GM19455 (cell line): ENCODE results near the gene ULBP1.
"Not testable (repeated sequence)": the region's sequence is repeated elsewhere in the genome, so short reads cannot be mapped to it uniquely, and the experiment has no call there.

Source experiments
- ATAC-seq: cut with Tn5 transposase; IDR thresholded peaks from one replicate; pipeline ENCODE4 v1.9.1; 2021; ENCODE audit not compliant: unreplicated experiment

Gene ULBP1

DNA sequence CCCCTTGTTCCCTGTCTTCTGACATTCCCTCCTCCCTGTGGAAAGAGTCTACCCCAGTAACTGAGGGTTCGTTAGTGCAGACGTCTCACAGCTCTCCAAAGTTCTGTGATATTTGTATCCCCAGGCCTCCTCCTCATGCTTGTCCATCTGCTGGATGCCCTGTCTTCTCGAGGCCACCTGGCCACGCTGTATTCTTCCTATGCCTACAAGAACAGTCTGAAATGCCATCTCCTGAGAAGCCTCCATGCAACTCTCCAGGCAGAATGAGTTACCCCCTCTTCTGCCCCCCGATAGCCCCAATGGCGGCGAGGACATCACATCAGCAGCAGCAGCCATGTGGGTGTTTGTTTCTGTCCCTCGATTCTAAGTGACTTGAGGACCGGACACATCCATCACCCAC lies 12.6 kb upstream of the ULBP1 start:
- no peak for ATAC-seq

DNA sequence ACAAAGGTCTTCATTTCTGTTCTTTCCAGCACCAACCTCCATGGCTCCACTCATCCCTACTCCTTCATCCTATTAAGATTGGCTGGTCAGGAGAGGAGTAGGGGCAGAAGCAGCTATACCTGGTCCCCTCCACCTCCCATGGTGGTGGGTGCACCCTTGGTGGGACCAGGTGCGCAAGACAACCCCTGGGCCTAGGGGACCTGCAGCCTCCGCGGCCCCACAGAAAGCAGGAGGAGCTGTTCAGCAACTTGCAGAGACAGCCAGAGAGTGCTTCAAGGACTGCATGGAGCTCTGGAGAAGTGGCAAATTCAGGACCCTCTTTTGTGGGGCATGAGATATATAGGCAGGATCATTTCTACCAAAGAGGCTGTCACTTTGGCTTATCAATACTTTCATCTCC lies 12.1 kb upstream of the ULBP1 start:
- ATAC-seq, result no peak

- ATAC-seq, result not testable (repeated sequence)
These were observed 10.4 kb upstream of the ULBP1 start for GRCh38 chr6:149953390-149953789.

DNA sequence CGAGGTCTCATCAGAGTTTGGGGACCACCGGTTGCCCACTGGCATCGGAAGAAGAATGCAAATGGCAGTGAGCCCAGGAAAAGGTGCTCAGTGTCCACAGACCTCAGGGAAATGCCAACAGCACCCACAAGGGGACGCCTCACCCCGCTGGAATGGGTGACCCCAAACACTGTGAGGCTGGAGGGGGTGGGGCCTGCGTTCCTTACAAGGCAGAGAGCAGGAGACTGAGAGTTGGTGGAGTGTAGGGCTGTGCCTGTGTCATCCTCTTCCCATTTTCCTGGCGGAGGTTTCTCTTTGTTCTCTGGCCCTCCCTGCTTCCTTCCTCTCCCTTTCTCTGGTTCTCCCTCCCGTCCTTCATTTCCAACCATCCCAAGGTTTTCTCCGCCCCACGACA lies 9.8 kb upstream of the ULBP1 start:
- not testable (repeated sequence) for ATAC-seq

DNA sequence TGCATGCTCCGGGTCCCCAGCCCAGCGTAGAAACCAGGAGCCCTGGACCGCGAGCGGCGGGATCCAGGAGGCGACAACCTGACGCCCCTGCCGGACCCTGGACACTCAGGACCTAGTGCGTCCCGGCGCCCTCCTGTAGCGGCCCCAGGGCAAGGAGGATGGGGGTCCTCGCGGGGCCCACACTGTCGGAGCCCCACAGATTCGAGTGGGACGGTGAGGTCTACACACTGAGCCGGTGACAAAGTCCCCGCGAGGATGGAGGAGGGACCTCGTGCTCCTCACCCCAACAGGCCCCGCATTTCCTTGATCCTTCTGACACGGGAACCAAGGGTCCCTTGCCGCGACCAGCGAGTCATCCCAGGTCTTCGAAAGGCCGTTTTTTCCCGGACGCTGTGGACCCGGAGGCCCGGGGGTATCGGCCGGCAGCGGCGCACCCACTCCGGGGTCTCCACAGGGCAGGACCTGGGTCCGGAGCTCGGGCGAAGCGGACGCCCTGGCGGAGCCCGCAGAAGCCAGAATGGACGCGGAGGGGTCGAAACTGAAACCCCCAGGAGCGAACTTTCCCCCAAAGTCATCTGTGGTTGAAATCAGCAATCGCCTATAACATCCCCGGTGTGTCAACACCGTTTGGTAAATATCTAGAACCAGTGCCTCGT lies 9.3 kb upstream of the ULBP1 start:
- ATAC-seq, result not testable (repeated sequence)

DNA sequence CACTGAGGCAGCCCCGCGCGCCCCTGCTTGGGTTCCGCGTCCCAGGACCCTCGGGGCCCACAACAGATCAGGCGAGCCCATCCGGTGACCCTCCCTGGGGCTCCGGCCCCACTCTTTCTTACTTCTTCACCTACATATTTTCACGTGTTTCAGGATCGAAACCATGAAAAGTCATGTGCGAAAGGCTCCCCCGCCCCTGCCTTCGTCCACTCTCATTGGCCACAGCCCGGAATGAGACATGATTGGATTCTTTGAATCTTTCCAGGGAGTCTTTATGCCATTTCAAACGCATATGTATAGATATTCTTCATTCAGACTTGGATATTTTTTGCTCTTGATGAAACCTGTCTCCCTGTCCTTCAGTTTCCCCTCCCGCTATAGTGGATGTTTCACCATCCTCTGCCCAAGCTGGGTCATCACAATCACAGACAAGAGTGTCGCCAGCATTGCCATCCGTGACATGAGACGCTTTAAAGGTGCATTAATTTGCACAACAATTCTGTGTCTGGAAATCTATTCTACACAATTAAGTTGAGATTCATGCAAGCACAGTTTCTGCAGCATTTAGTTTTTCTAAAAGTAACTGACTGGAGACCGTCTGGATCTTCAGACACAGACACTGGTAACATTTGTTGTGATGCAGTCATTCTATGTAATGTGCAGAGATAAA lies 8.6 kb upstream of the ULBP1 start:
- ATAC-seq, result not testable (repeated sequence)

DNA sequence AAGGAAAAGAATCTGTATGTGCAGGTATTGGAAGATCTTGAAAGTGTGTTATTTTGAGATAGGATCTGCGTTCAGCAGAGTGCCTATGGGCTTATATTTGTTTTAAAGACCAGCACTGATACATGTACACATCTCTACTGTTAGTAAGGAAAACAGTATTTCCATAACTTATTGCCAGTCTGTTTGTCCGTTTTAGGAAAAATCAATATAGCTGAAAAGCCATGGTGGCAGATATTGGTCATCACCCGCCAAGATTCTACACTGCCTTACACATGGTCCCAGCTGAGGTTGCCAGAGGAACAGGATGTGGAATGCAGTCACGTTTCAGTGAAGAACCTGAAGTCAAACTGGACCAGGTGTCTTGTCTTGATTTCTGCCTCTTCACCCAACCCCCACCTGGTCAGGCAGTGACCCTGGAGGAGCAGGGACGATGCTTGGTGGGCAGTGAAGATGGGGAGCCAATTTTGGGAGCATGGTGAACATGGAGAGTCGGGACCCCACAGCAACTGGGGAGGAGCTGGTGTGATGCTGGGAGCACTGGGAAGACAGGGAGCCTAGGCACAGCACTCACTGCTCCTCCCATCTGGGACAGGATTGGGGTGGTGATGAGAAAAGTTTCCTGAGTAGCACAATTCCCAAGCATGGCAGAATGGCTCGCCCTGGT lies 8.0 kb upstream of the ULBP1 start:
- not testable (repeated sequence) for ATAC-seq

DNA sequence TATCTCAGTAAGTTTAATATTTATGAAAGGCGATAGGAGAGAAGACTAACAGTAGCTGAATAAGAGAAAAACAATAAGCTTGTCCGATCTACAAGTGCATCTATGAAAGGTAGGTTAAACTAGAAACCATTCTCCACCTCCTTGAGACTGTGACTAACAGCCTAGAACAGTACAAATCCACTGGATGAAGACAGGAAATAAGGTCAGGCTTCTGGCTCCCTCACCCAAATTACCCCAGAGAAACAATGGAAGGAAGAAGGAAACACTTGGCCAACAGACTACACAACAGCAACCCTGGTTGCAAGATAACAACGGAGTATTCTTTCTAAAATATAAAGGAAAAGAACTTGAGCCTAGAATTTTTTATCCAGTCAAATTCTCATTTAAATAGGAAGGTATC lies 5.6 kb upstream of the ULBP1 start:
- not testable (repeated sequence) for ATAC-seq

DNA sequence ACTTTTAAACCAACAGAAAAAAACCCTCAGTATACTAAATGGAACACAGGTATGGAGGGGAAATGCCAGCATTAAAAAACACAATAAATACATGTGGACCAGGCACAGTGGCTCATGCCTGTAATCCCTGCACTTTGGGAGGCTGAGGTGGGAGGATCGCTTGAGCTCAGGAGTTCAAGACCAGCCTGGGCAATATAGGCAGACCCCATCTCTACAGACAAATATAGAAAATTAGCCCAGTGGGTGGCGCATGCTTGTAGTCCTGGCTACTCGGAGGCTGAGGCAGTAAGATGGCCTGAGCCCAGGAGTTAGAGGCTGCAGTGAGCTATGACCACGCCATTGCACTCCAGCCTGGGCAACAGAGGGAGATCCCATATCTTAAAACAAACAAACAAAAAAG lies 3.9 kb upstream of the ULBP1 start:
- not testable (repeated sequence) for ATAC-seq

DNA sequence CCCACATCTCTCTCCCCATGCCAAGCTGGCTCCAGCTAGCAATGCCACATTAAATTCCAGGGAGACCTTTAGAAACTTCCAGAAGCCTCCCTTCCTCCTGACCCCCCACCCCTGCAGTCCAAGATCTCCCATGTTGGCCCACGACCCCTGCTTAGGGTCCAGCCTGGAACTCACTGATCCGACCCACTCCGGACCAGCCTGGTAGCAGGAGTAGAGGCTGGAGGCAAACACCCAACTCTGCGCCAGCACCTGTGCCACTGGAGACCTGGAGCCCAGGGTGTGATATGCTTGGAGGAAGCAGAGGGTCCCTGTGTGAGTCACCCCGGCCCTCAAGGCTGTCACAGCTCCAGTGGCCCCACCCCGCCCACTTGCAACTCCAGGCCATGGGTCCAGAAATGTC lies 3.3 kb upstream of the ULBP1 start:
- ATAC-seq, result no peak

GRCh38 chr6:149961728-149962425 lies 1.9 kb upstream of the ULBP1 start:
- no peak for ATAC-seq

DNA sequence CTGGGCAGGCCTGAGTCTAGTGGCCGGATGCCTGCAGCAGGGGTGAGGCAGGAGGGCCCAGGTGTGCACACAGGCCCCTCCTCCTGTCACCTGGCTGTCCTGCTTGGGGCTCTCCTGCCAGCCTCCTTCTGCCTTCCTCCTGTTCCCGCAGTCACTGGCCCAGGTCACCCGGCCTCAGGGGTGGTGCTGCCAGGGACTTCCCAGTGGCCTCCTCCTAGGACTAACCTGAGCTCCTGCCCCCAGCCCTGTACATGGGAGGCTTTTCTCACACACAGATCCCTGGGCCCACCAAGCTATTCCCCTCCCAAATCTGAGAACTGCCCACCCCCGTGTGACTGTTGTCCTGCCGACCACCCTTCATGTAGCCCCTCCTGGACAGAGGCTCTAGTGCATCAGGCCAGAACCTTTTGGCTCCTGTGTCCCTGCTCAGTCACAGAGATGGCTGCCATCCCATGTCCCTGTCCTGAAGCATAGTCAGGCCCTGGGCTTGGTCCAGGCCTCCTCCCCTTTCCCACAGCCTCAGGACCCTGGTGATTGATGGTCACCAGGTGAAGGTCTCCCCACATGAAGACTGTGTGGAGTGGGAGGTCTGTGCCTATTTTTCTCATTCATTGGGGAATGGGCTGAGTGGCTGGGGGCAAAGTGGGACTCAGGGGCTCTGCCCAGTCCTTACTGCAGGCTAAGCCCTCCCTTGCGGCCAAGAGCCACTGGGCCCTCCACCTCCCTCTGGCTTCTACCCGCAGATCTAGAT lies 1.1 kb upstream of the ULBP1 start:
- ATAC-seq, result no peak

DNA sequence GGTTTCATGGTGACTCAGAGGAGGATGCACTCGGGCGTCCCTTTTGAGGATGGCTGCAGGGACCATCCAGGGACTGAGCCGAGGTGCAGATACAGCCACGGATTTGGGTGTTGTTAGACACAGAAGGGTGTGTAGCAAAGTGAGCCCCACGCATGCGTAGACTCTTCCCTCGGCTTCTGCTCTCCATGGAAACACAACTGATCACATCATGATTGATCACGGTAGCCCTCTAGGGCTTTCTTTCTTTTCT lies 606 bp upstream of the ULBP1 start:
- ATAC-seq, result no peak

- no peak for ATAC-seq
These were observed 808 bp downstream of the ULBP1 start for GRCh38 chr6:149964308-149965193.

- no peak for ATAC-seq
These were observed 1.7 kb downstream of the ULBP1 start for GRCh38 chr6:149965194-149966020.

DNA sequence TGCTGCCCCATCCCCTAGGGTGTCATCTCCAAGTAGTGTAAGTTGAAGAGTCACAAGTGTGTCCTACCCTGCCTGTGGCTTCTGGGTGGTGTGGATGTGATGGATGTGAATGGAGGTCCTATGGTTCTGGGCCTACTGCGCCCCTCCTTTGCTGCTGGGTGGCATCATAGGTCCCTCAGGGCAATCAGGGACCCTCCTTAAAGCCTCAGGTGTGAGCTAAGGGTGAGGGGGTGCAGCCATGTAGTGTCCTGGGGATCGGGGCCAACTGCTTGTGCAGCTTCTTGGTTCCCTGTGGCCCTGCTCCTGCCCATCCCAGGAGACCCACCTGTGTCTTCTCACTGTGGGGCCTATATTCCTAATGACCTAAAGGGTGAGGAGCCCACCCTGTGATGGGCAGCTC lies 2.6 kb downstream of the ULBP1 start:
- ATAC-seq, result not testable (repeated sequence)

GRCh38 chr6:149967591-149967990 lies 3.8 kb downstream of the ULBP1 start:
- no peak for ATAC-seq

DNA sequence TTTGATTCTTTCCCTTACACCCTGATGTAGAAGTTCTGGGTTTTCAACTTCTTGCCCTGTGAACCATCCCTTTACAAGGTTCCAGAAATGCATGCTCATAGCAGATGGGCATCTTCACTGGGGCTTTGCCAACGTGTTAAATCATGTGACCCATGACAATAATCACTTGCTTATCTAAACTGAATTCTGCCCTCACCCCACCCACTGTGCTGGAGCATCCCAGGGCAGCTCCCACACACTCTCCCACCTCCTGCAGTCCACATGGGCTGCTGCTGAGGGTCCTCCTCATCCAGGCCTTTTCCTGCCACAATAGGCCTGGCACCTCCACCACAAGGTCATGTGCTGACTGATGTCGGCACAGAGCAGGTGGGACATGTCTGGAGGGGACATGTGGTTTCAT lies 4.3 kb downstream of the ULBP1 start:
- ATAC-seq, result not testable (repeated sequence)

- ATAC-seq, result not testable (repeated sequence)
These were observed 5.2 kb downstream of the ULBP1 start for GRCh38 chr6:149968909-149969308.
